ENCODE data around the gene SBF1.

Gene SBF1

GRCh38 chr22:50498322-50498890, 23.6 kb upstream of the SBF1 start:
- no peak overlapping the region for H3K27ac ChIP-seq
- no peak overlapping the region for H3K4me3 ChIP-seq
- H3K36me3 ChIP-seq, result peaks cover 17% of the 10 kb centered on the region
- H3K27me3 ChIP-seq, result no peaks in the 10 kb centered on the region
- H3K4me1 ChIP-seq, result peaks cover 52% of the 10 kb centered on the region
- no peak for TF ChIP-seq Cebpa-rat (IDR thresholded peaks at IDR 0.05)
- peak overlapping the region; percentile 40; the same call in 1 of the 2 replicates for H3K9ac ChIP-seq
- H4K20me1 ChIP-seq, result peaks cover 13% of the 10 kb centered on the region; the same call in 1 of the 2 replicates
- peak overlapping the region; percentile 73 for H3K4me2 ChIP-seq
- H3K9me3 ChIP-seq, result no peaks in the 10 kb centered on the region

- no peak overlapping the region for H3K4me3 ChIP-seq
- no peak overlapping the region for H3K27ac ChIP-seq
- H3K27me3 ChIP-seq, result no peaks in the 10 kb centered on the region
- no peak overlapping the region for H3K4me2 ChIP-seq
- peaks cover 43% of the 10 kb centered on the region for H3K4me1 ChIP-seq
- TF ChIP-seq Cebpa-rat (IDR thresholded peaks at IDR 0.05), result no peak
- H3K36me3 ChIP-seq, result peaks cover 4% of the 10 kb centered on the region
- no peak overlapping the region for H3K9ac ChIP-seq
- H3K9me3 ChIP-seq, result no peaks in the 10 kb centered on the region
- no peaks in the 10 kb centered on the region for H4K20me1 ChIP-seq
Measured at GRCh38 chr22:50497093-50497492, 22.3 kb upstream of the SBF1 start.

- peak overlapping the region; percentile 48; the same call in 1 of the 2 replicates for H3K27ac ChIP-seq
- H3K9me3 ChIP-seq, result no peaks in the 10 kb centered on the region
- H3K4me3 ChIP-seq, result peak overlapping the region; percentile 19; the same call in 1 of the 2 replicates
- no peaks in the 10 kb centered on the region for H4K20me1 ChIP-seq
- H3K4me1 ChIP-seq, result peaks cover 55% of the 10 kb centered on the region
- H3K9ac ChIP-seq, result peak overlapping the region; percentile 19; the same call in 1 of the 2 replicates
- H3K4me2 ChIP-seq, result peak overlapping the region; percentile 82
- H3K27me3 ChIP-seq, result no peaks in the 10 kb centered on the region
- TF ChIP-seq Cebpa-rat (IDR thresholded peaks at IDR 0.05), result no peak
- H3K36me3 ChIP-seq, result no peaks in the 10 kb centered on the region
Measured at GRCh38 chr22:50490531-50491308, 15.9 kb upstream of the SBF1 start.

- no peak overlapping the region for H3K27ac ChIP-seq
- H3K9ac ChIP-seq, result no peak overlapping the region
- H3K4me1 ChIP-seq, result peaks cover 62% of the 10 kb centered on the region
- H3K36me3 ChIP-seq, result no peaks in the 10 kb centered on the region
- peaks cover under 1% of the 10 kb centered on the region; the same call in 1 of the 2 replicates for H4K20me1 ChIP-seq
- no peak overlapping the region for H3K4me3 ChIP-seq
- H3K27me3 ChIP-seq, result no peaks in the 10 kb centered on the region
- TF ChIP-seq Cebpa-rat (IDR thresholded peaks at IDR 0.05), result no peak
- H3K9me3 ChIP-seq, result no peaks in the 10 kb centered on the region
- H3K4me2 ChIP-seq, result peak overlapping the region; percentile 82
Measured at GRCh38 chr22:50489363-50490243, 14.8 kb upstream of the SBF1 start.

- Histone ChIP-seq H3K4me1 (peaks cover 69% of the 10 kb centered on the region), H4K20me1 (peaks cover 7% of the 10 kb centered on the region; the same call in 1 of the 2 replicates)
- TF ChIP-seq Cebpa-rat (IDR thresholded peaks at IDR 0.05), result no peak
Measured at GRCh38 chr22:50488886-50489285, 14.1 kb upstream of the SBF1 start.

GRCh38 chr22:50488006-50488677, 13.3 kb upstream of the SBF1 start:
- Histone ChIP-seq H3K27ac (no peak overlapping the region), H3K36me3 (no peaks in the 10 kb centered on the region), H3K27me3 (0 out of 2 replicates have a peak, but pooled peaks cover under 1% of the 10 kb centered on the region), H3K9ac (no peak overlapping the region), H3K9me3 (no peaks in the 10 kb centered on the region), H3K4me1 (peaks cover 76% of the 10 kb centered on the region), H3K4me3 (no peak overlapping the region), H4K20me1 (peaks cover 15% of the 10 kb centered on the region; the same call in 1 of the 2 replicates), H3K4me2 (peak overlapping the region; percentile 70)
- no peak for TF ChIP-seq Cebpa-rat (IDR thresholded peaks at IDR 0.05)

More at GRCh38 chr22:50488886-50489285, 14.1 kb upstream of the SBF1 start:
- Histone ChIP-seq H3K36me3 (no peaks in the 10 kb centered on the region), H3K9ac (no peak overlapping the region), H3K27me3 (no peaks in the 10 kb centered on the region), H3K4me2 (no peak overlapping the region), H3K4me3 (no peak overlapping the region), H3K9me3 (no peaks in the 10 kb centered on the region), H3K27ac (no peak overlapping the region)

GRCh38 chr22:50487290-50488005, 12.6 kb upstream of the SBF1 start:
- TF ChIP-seq Cebpa-rat (IDR thresholded peaks at IDR 0.05), result no peak
- Histone ChIP-seq H3K4me3 (peak overlapping the region; percentile 11; the same call in 1 of the 2 replicates), H3K9ac (peak overlapping the region; percentile 49)

GRCh38 chr22:50486561-50487289, 11.9 kb upstream of the SBF1 start, which contains the start of gene MIOX:
MIOX (plus strand) TSS chr22:50486859; CDS start chr22:50486898, 39 bp downstream.
- Histone ChIP-seq H3K4me2 (peak within 1 kb of the TSS; percentile 70), H3K9ac (peak within 1 kb of the TSS; percentile 49), H3K27me3 (peaks cover 14% of the 10 kb centered on the region; the same call in 1 of the 2 replicates), H3K27ac (peak within 1 kb of the TSS; percentile 71), H3K9me3 (no peaks in the 10 kb centered on the region), H3K4me1 (peaks cover 89% of the 10 kb centered on the region), H4K20me1 (peaks cover 25% of the 10 kb centered on the region; the same call in 1 of the 2 replicates), H3K4me3 (peak within 1 kb of the TSS; percentile 11; the same call in 1 of the 2 replicates), H3K36me3 (no peaks in the 10 kb centered on the region)
- no peak for TF ChIP-seq Cebpa-rat (IDR thresholded peaks at IDR 0.05)

More at GRCh38 chr22:50487290-50488005, 12.6 kb upstream of the SBF1 start:
- H3K9me3 ChIP-seq, result no peaks in the 10 kb centered on the region
- no peaks in the 10 kb centered on the region for H3K36me3 ChIP-seq
- H3K4me2 ChIP-seq, result peak overlapping the region; percentile 70
- H3K27ac ChIP-seq, result peak overlapping the region; percentile 71
- peaks cover 83% of the 10 kb centered on the region for H3K4me1 ChIP-seq
- peaks cover 22% of the 10 kb centered on the region; the same call in 1 of the 2 replicates for H4K20me1 ChIP-seq
- H3K27me3 ChIP-seq, result peaks cover 7% of the 10 kb centered on the region; the same call in 1 of the 2 replicates

All from BLaER1 (cell line).